Hepatocyte (in vitro differentiated cells): ENCODE measurements around the gene GBA3.

Source experiments
- EZH2 ChIP-seq: fragments of 200-600 bp; sonication (generic); IDR thresholded peaks from 2 replicates; pipeline ENCODE4 v1.6.1; 2016; ENCODE audit warnings: antibody characterized with exemption, mild to moderate bottlenecking, borderline replicate concordance
- EZH2phosphoT487 ChIP-seq: fragments of 200-600 bp; sonication (generic); IDR thresholded peaks from one replicate; pipeline ENCODE4 v1.6.1; 2018; ENCODE audit warnings: antibody characterized with exemption, mild to moderate bottlenecking, low read depth, moderate library complexity; ENCODE audit not compliant: unreplicated experiment, severe bottlenecking
- TF ChIP-seq, protein P1 (sequence below): fragments of 200-600 bp; sonication (generic); IDR thresholded peaks from 2 replicates; pipeline ENCODE4 v1.5.1; 2016; ENCODE audit warnings: antibody characterized with exemption, mild to moderate bottlenecking; ENCODE audit not compliant: poor library complexity

DNA sequence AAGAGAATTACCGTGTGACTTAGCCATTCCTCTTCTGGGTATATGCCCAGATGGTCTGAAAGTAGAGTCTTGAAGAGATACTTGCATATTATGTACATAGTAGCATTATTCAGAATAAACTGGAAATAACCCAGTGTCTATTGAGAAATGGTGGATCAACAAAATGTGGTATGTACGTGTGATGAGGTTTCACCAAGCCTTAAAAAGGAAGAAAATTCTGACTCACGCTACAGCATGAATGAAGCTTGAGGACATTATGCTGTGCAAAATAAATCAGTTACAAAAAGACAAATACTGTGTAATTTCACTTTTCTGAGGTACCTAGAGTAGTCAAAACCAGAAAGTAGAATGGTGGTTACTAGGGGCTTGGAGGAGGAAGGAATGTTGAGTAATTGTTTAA, 37.3 kb downstream of the GBA3 start:
- TF ChIP-seq, protein P1, sequence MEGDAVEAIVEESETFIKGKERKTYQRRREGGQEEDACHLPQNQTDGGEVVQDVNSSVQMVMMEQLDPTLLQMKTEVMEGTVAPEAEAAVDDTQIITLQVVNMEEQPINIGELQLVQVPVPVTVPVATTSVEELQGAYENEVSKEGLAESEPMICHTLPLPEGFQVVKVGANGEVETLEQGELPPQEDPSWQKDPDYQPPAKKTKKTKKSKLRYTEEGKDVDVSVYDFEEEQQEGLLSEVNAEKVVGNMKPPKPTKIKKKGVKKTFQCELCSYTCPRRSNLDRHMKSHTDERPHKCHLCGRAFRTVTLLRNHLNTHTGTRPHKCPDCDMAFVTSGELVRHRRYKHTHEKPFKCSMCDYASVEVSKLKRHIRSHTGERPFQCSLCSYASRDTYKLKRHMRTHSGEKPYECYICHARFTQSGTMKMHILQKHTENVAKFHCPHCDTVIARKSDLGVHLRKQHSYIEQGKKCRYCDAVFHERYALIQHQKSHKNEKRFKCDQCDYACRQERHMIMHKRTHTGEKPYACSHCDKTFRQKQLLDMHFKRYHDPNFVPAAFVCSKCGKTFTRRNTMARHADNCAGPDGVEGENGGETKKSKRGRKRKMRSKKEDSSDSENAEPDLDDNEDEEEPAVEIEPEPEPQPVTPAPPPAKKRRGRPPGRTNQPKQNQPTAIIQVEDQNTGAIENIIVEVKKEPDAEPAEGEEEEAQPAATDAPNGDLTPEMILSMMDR: no peak
- TF ChIP-seq EZH2: no peak
- no peak for TF ChIP-seq EZH2phosphoT487
